HL-60/S4 treated with retinoic acid at 250 ng/mL for 4 days and 3 days (cell line): ENCODE data around the gene MYH15.

Source experiments
- in situ Hi-C: fragments of 300-500 bp; cut with MboI; formaldehyde crosslinking; loops from 2 replicates; pipeline ENCODE4 v1.7.0; 2022; ENCODE audit warnings: low sequenced_read_pairs

Gene MYH15

DNA sequence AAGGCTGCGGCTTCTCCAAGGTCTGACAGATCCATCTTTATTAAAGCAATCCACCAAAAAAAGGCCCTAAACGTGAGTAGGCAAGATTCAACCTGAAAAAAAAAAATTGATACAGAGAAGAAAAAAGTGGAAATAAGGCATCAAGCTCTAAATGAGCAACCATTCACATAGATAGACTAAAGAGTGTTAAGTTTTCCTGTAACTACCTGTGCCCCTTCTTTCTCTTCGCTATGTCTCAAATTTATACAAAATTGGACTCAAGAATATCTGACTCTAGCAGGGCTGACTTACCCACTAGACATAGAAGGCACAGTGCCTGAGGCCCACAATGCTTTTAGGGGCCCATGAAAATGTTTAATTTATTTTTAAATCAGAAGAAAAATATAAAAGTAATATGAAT is at the start of gene MYH15:
Gene MYH15 (minus strand): TSS at position 101 of the 400 bp plus-strand sequence. CDS start 66 bp downstream, at position 35.
- in situ Hi-C loops = no loop called here

DNA sequence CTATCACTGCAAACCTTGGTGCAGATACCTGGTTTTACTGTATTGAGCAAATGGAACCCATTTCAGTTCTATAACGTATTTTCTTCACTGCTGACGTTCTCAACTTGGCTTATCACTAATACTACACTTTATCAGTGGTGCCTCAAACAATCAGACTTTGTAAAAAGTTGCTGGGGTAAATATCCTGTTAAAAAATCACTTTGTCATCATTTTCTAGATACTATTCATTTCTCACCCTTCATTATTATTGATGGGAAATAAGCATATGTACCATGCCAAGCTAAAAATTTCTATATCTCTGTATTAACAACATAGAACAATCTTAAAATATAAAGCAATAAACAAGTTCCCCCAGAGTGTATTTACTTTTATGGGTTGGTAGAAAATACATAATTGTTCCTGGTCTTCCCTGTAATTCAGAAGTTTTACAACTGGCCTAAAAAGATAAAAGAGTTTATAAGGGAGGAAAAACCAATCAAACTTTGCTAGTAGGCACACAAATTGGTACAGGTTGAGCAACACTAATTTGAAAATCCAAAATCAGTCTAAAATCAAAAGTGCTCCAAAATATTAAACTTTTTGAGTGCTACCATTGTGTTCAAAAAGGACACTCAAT is 45.7 kb upstream of the MYH15 start:
- in situ Hi-C loops = no loop called here

- in situ Hi-C loops = no loop called here
Observed at GRCh38 chr3:108554913-108555571, 44.6 kb upstream of the MYH15 start.

DNA sequence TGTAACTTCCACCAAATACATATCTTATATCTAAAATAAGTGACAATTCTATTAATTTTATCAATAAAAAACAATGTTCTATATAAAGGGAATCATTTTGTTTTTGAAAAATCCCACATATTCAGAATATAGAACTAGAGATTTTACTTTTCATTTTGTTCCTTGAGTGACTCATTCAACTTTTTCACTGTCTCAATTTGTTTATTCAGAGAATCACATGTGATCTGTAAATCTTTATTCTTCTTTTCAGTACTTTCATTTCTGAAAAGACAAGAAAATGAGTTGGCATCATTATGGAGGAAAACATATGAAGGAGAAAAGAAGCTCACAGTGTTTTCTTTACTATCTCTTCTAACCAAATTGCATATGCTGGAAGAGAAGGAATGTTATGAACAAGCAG is 43.8 kb upstream of the MYH15 start:
- in situ Hi-C loops = no loop called here

- in situ Hi-C loops = no loop called here
Observed at GRCh38 chr3:108552267-108553159, 42.1 kb upstream of the MYH15 start.

GRCh38 chr3:108548886-108549285 is 38.5 kb upstream of the MYH15 start:
- in situ Hi-C loops = loop anchor here (10.0 kb wide), 1 partner anchor 54 kb away; no protein-coding TSS in a partner anchor

- in situ Hi-C loops = loop anchor here (10.0 kb wide), 1 partner anchor 54 kb away; no protein-coding TSS in a partner anchor
Observed at GRCh38 chr3:108548304-108548703, 37.9 kb upstream of the MYH15 start.

- in situ Hi-C loops = loop anchor here (10.0 kb wide), 1 partner anchor 52 kb away; no protein-coding TSS in a partner anchor
Observed at GRCh38 chr3:108546692-108547091, 36.3 kb upstream of the MYH15 start.

DNA sequence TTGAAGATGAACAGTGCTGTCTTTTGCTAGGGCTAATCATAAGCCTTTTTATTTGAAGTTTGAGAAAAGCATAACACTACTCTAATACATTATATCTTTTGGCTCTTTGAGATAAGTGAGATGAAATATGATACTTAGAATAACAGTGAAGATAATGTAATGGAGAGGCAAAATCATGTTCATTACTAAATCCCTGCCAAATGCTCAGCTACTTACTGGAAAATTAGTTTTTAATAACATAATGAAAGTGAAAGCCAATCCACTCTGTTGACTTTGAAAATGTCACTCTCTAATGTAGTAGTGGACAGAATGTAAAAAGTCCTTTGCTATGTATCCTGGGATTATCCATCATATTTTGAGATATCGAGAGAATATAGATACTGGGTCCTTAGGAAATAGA is 35.9 kb upstream of the MYH15 start:
- in situ Hi-C loops = loop anchor here (10.0 kb wide), 1 partner anchor 51 kb away; no protein-coding TSS in a partner anchor

GRCh38 chr3:108538083-108538482 is 27.7 kb upstream of the MYH15 start:
- in situ Hi-C loops = no loop called here

DNA sequence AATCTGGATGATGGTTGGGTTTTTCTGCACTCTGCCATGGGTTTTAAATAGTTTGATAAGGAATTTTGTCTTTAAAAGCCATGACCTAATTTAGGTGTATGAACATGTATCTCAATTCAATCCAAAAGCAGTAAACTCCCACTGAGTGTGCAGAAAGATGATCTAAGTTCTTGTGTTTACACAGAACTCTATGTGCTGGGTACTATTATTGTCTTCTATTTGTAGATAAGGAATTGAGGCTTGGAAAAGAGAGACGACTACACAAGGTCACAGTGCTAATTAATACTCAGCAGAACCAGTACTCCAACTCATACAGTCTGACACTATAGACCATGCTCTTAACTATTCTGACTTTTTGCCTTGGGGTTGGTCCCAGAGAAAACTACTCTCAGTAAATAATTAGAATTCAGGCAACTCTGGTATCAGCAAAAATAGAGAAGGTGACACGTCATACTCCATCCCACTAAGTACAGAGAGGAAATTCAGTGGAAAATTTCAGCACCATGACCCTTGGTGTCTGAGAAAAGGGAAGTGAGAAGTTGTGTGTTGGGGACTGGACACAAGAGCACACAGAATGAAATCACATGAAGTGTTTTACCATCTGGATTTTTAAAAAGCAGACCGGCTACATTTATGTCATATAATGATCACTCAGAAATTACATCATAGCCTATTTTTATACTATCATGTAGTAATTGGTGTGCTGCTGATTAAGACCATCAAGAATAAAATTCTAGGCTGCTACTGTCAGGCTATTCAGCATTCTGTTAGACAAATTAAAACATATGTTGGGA is 18.3 kb upstream of the MYH15 start:
- in situ Hi-C loops = no loop called here

GRCh38 chr3:108527817-108528216 is 17.4 kb upstream of the MYH15 start:
- in situ Hi-C loops = no loop called here

DNA sequence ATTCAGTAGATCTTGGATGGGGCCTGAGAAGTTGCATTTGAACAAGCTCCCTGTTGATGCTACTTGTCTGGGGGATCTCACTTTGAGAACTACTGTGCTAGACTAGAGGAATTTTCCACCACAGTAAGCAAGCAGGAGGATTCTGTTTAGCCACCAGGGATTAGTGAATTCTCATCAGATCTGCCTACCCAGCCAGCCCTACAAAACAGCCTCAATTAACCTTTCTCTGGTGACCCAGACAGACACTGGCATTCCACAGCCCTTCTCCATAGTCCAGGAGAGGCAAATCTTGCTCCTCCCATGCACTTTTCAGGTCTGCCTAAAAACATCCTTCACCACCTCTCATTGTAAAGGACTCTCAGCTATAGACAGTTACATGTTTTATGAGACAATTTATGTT is 16.7 kb upstream of the MYH15 start:
- in situ Hi-C loops = no loop called here

GRCh38 chr3:108525971-108526370 is 15.6 kb upstream of the MYH15 start:
- in situ Hi-C loops = no loop called here

DNA sequence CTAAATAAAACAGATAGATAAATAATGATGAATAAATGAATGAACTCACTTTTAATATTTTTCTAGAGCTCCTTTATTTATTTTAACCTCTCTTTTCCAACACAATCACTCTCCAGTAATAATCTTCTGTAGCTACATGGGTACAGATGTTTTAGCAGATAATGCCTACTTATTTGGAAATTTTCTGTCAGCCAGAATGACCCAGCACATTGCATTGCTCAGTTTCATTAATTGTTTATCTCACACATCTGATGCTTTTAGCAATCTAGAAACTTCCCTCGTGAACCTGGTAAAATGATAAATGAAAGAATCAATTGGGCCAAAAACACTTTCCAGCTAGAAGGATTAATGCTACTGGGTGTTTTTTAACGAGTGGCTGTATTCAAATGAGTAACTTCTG is 14.9 kb upstream of the MYH15 start:
- in situ Hi-C loops = no loop called here

GRCh38 chr3:108524537-108524936 is 14.1 kb upstream of the MYH15 start:
- in situ Hi-C loops = no loop called here

DNA sequence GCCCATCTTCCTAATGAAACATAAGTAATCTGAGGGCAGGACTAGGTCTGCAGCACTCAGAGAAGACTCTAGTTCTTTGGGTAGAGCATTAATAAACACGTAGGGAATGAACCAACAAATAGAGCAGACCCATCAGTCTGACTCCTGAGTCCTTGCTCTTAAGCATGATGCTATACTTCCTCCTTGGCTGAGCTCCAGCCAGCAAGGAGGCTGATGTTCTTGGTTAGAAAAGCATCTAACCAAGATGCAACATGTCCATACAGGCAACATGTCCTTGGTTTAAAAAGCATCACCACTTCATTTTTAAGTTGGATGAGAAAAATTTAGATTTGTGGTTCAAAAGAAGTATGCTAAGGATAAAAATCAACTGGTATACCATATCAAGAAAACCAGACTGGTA is 8.5 kb upstream of the MYH15 start:
- in situ Hi-C loops = no loop called here

DNA sequence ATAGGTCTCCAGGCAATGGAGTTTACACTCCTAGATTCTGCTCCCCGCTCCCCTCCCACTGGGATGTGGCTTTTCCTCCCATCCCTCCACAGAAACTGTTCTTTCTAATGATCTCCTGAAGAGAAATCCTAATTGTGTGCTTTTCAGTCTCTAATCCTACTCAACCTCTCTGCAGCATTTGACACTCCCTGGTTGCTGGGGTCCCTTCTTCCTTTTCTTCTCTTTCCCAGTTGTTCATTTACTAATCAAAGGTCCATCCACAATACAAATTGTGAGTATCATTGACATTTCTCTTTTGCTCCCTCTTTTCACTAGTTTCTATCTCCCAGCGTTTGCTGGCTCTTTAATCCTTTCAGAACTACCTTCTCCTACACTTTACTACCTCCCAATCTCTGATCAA is 6.5 kb upstream of the MYH15 start:
- in situ Hi-C loops = no loop called here

GRCh38 chr3:108513961-108514360 is 3.6 kb upstream of the MYH15 start:
- in situ Hi-C loops = no loop called here

GRCh38 chr3:108512671-108513070 is 2.3 kb upstream of the MYH15 start:
- in situ Hi-C loops = no loop called here

DNA sequence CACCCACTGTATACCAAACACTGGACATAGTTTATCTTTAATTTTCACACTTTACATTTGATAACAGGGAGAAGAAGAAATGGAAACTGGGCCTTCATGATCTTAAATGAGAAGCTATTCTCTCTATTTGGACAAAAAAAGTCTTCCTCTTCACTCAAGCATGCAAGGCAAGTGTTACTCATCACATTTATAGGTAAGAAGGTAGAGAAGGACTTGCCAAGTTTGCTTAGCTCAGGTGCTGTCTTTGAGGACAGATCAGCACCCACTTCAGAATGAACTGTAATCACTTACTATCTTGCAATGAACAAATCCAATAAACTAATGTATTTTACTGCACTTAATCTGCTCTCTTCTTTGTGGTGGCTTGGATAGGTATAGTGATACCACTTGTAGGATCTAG is 1.1 kb upstream of the MYH15 start:
- in situ Hi-C loops = no loop called here
